ENCODE results near the gene RAPGEF4. TPM values are rescaled to one million over a fixed set of nuclear protein-coding genes. Genes with fewer than 3 reads are reported as not detected.
A peak's percentile ranks its signal among the peaks of the same experiment; 100 is the strongest.

The RAPGEF4 gene
- total and polyA plus RNA-seq, 2 of the 13 experiments (the other 11 are each of a cell fraction or from before 2014, with no cell fraction given), result 0.78 to 0.91 TPM

- peak; percentile 46 for TF ChIP-seq SALL1 (CRISPR knock-in tag; IDR thresholded peaks at IDR 0.05)
- peak; percentile 79 for TF ChIP-seq CTCF (CRISPR knock-in tag; IDR thresholded peaks at IDR 0.05)
- TF ChIP-seq PRMT3 (CRISPR knock-in tag; IDR thresholded peaks at IDR 0.05; ENCODE audit: borderline replicate concordance, low read depth), result no peak
- TF ChIP-seq GATAD2A (CRISPR knock-in tag; IDR thresholded peaks at IDR 0.05), result no peak
- TF ChIP-seq PATZ1 (CRISPR knock-in tag; IDR thresholded peaks at IDR 0.05), result peak; percentile 61
- TF ChIP-seq DZIP1 (CRISPR knock-in tag; IDR thresholded peaks at IDR 0.05), result no peak
- 0 out of 2 replicates have a peak, but pooled peaks have one; percentile 29 for TF ChIP-seq TRAFD1 (CRISPR knock-in tag; IDR thresholded peaks at IDR 0.05; ENCODE audit: borderline replicate concordance)
Observed at GRCh38 chr2:172977270-172978062, 241.8 kb downstream of the RAPGEF4 start (continued).

All from HepG2 (cell line).